HPDE6-E6E7 (cell line): Measurements from ENCODE around the gene TRIB2.

Experiments
- DNase-seq: peaks from one replicate; pipeline ENCODE4 v3.0.0; 2011; ENCODE audit warnings: missing footprints; ENCODE audit errors: extremely low spot score

The TRIB2 gene

GRCh38 chr2:12720754-12721378 lies 4.1 kb downstream of the TRIB2 start:
- DNase-seq: no peak

DNA sequence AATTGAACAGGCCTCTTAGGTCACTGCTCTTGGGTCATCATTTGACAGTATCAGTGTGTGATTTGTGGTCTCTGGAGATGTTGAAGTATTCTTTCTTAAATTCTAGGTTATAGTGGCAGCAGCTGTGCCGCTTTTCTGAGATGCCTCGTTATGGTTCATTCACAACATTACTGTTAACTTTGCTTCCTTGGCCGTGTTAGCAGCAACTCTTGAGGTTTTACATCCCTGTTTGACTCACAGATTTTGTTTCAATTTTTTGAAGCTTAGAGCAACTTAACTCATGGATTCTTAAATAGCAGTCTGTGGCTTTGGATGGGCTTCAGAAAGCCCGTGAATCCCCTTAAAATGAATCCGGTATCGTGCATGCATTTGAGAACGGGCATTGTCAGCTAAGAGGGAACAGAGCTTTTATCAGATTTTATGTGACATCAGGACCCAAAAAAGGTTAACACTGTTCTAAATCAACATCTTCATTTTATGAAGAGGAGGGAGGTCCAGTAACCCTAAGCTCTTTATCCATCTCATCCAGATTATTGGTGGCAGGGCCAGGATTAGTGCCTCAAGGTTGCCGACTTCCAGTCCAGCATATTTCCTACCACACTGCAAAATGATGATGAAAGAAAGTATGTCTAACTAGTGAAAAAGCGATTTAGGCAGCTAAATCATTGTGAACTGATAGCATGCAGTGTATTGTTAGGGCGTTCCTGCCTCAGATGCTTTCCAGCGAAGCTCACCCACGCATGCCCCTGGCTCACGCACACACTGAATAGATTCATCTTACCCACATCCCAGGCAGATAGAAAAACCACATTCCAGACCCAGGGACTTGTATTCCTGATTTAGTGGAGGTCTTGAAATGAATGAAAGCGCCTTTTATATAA lies 5.1 kb downstream of the TRIB2 start:
- DNase-seq: no peak

DNA sequence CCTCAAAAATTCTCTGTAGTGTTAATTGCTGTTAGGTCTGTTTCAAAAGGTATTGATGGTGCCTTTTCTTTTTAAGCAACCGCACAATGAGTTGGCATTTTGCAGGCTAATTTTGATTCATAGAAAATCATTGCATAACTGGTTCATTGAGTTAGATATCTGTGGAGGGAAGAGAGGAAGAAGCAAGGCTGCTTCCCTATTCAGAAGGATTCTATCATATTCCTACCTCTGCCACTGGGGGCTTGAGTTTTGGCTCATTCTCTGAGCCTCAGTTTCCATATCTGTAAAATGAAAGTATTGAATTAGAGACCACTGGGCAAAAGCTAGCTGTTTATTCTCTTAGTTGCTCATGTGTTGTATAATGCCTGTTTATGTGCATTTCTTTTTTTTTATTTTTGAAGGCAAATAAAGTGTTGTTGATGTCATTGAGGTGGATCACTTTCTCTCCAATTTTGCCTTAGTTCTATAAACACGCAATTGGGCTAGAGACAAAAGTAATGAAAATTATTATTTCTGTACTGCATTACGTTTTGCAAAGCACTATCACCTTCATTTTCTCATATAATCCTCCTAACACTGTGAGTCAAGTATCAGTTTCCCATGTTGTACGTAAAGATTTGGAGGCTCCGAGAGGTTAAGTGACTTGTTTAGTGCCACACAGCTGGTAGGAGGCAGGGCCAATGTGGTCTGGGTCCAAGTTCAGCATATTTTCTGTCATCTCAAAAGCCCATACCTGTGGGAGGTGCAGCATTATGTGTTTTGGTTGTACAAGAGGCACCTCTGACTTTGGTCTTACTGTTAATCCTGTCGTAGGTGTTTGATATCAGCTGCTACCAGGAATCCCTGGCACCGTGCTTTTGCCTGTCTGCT lies 5.9 kb downstream of the TRIB2 start:
- DNase-seq: no peak

GRCh38 chr2:12723736-12724463 lies 7.2 kb downstream of the TRIB2 start:
- DNase-seq: no peak

DNA sequence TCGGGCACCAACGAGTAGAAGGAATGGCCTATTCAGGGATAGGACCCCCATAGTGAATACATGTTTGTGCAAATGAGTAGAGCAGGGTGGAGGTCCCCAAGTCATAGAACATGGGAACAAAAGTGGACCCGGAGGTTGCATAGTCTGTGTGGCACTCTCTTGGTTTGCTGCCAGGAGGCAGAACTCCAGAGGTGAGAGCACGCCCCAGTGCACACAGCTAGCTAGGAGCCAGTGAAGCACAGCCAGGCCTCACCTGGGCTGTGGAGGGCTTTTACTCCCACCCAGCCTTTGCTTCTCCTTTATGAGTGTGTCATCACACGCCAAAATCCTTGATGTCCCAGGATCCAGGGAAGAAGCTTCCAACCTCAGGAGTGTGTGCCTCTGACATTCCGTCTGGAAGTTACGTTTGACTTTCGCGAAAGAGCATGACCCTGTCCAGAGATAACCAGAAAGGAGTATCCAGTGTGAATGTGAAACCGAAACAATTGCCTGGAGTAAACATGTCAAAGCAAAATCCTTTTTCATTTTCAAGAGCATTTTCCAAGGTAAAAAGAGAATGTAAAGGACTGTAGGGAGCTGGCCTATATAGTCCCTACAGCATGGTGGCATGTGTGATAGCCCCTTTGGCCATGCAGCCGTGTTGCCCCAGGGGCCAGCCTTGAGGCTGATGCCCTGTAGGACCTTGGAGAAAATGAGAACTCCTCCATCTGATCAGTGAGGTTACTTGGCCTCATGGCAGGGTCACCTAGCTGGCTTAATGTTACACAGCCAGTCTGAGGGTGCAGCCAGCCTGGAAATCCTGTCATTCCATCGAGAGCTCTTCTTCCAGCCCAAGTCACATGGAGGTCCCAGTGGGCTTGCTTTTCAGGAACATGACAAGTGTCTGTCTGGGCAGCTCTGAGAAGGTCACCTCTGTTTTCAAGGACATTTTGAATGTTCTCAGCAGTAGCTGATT lies 8.8 kb downstream of the TRIB2 start:
- DNase-seq: no peak

DNA sequence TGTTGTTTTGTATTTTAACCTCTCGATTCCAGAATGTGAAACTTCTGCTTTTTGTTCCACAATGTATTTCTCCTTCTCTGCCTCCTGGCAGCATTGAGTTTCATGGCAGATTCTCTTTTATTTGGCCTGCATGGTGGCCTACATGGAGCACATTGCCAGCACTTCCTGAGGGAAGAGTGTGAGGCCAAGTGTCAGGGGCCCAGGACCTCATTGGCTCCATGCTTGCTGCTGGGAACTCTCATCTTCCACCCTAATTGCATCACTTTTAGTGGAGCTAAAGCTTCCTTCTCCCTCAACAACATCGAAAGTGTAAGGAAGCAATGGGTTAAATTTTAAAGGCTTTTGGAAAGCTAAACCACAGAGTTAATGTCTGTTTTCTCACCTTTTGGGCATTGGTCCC lies 9.5 kb downstream of the TRIB2 start:
- no peak for DNase-seq

- no peak for DNase-seq
Observed at GRCh38 chr2:12727065-12727464, 10.3 kb downstream of the TRIB2 start.

- DNase-seq: no peak
Observed at GRCh38 chr2:12727641-12728040, 10.9 kb downstream of the TRIB2 start.

DNA sequence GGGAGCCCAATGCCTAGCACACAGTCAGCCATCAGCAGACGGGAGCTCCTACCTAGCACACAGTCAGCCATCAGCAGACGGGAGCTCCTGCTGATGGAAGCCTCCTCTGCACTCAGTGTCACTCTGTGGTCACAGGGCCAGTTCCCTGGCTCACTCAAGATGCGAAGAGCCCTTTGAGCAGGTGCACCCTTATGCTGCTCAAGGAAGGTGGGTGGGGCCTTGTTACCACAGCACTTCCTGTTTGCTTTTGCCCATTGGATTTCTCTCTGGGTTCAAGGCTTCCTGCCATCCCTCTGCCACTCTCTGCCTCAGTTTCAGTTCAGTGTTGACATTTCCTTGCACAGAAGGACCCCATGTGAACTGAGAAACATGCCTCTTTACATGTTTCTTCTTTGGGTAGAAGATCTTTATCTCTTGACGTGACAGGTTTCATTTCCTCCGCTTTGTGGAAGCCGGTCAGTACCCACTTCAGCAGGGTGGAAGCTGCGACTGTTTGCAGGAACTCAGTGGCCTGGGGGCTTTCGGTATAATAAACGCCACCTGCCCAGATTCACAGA lies 11.6 kb downstream of the TRIB2 start:
- DNase-seq: no peak

GRCh38 chr2:12730265-12730664 lies 13.5 kb downstream of the TRIB2 start:
- DNase-seq: no peak

- no peak for DNase-seq
Observed at GRCh38 chr2:12731701-12732280, 15.1 kb downstream of the TRIB2 start.

GRCh38 chr2:12732651-12733050 lies 15.9 kb downstream of the TRIB2 start:
- DNase-seq: no peak

GRCh38 chr2:12733846-12734245 lies 17.1 kb downstream of the TRIB2 start:
- DNase-seq: no peak

DNA sequence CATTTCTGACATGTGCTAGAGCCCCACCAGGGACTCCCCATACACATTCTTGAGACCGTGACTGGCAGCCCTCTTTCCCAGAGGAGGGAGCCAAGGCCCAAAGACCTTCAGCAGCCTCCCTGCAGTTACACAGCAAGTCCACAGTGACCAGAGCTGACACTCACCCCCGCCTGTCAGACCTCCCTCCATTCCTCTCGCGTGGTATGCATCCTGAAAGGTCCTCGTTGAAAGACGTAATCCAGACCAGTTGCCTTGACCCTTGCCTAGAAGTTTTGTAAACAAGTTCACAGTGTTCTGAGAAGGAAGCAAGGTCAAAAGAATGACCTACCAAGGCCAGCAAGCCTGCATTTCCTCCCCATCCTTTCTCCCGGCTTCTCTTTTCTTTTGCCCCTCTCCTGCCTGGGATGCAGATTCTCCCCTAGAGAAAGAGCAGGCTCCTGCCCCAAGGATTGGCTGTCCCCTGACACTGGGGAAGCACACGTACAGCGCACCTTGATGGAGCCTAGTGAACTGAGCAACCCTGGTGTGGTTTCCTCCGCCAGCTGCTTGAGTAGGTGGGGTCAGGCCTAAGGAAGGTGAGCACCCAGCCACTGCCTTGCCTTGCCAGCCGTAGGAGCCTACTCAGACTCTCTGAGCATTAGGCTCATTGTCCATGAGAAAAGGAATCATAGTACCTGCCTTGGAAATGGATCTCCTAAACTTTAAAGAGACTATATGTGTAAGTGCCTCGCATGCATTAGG lies 18.3 kb downstream of the TRIB2 start:
- no peak for DNase-seq

- no peak for DNase-seq
Observed at GRCh38 chr2:12737297-12737696, 20.6 kb downstream of the TRIB2 start.

- DNase-seq: no peak
Observed at GRCh38 chr2:12737738-12738485, 21.2 kb downstream of the TRIB2 start.

DNA sequence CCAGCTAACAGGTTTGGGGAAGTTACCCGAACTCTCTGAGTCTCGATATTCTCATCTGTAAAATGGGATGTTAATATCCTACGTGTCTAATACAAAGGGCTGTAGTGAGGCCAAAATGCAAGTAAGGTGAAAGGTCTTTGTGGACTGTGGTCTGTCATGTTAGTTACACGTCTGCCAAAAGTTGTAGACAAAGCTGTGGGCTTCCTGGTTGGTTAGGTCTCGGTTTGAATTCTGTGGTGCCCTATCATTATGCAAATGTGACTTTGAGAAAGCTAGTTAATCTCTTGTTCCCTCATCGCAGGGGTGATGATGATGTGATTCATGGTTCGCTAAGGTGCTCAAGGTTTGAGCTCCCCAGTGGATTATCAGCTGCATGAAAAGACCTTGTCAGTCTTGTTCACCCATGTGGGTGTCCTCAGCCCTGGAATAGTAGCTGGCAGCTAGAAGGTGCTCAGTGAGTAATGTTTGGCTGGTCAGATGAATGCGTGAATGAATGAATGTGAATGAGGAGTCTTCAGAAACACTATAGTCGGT lies 23.1 kb downstream of the TRIB2 start:
- no peak for DNase-seq

GRCh38 chr2:12741380-12741779 lies 24.6 kb downstream of the TRIB2 start:
- no peak for DNase-seq
